SU-DHL-6 (cell line): ENCODE data around the gene MGME1.

ENCODE experiments used
- H2AFZ ChIP-seq: fragments of 200-600 bp; sonication (generic); 2 replicates; pipeline ENCODE4 v1.6.1; 2014; ENCODE audit warnings: low read depth, mild to moderate bottlenecking, moderate library complexity, mixed read lengths, antibody characterized with exemption, low read length; ENCODE audit not compliant: severe bottlenecking
- H3F3A ChIP-seq: fragments of 200-600 bp; shearing (Covaris generic); 2 replicates; pipeline ENCODE4 v1.6.0; 2016; ENCODE audit warnings: antibody characterized with exemption, mild to moderate bottlenecking; ENCODE audit not compliant: insufficient read depth
- H3K27ac ChIP-seq: fragments of 200-600 bp; sonication (generic); 2 replicates; pipeline ENCODE4 v1.5.1; 2016; ENCODE audit warnings: low read depth, mild to moderate bottlenecking, low read length, moderate library complexity, mixed read lengths
- H3K27me3 ChIP-seq: fragments of 200-600 bp; sonication (generic), shearing (Covaris generic); 2 replicates; pipeline ENCODE4 v1.6.0; 2014; ENCODE audit warnings: mild to moderate bottlenecking, low read length
- H3K36me3 ChIP-seq: fragments of 200-600 bp; sonication (generic); 2 replicates; pipeline ENCODE4 v1.6.1; 2014; ENCODE audit warnings: mild to moderate bottlenecking, low read length, mixed read lengths
- H3K4me2 ChIP-seq: fragments of 300-600, 200-600 bp; shearing (Covaris generic), sonication (generic); 2 replicates; pipeline ENCODE4 v1.6.0; 2014; ENCODE audit warnings: low read length, low read depth, mild to moderate bottlenecking; ENCODE audit not compliant: poor library complexity, severe bottlenecking
- H3K4me3 ChIP-seq: fragments of 200-600 bp; sonication (generic); 2 replicates; pipeline ENCODE4 v1.5.1; 2014; ENCODE audit warnings: antibody characterized with exemption, low read length, mild to moderate bottlenecking, mixed read lengths; ENCODE audit not compliant: insufficient read depth, poor library complexity, severe bottlenecking
- H3K79me2 ChIP-seq: fragments of 200-600 bp; sonication (generic); 2 replicates; pipeline ENCODE4 v1.6.1; 2014; ENCODE audit warnings: mild to moderate bottlenecking, low read length, moderate library complexity; ENCODE audit not compliant: insufficient read depth
- H3K9ac ChIP-seq: fragments of 200-600 bp; sonication (generic); 2 replicates; pipeline ENCODE4 v1.7.0; 2014; ENCODE audit warnings: mild to moderate bottlenecking, low read length
- H3K9me2 ChIP-seq: fragments of 200-600 bp; sonication (generic); replicated peaks from 2 replicates; pipeline ENCODE4 v1.6.1; 2014; ENCODE audit warnings: low read length; ENCODE audit not compliant: insufficient read depth
- H3K9me3 ChIP-seq: fragments of 200-600 bp; sonication (generic); 2 replicates; pipeline ENCODE4 v1.6.1; 2014; ENCODE audit warnings: low read length, mixed read lengths; ENCODE audit not compliant: insufficient read depth
- H4K20me1 ChIP-seq: fragments of 200-600 bp; sonication (generic); 2 replicates; pipeline ENCODE4 v1.6.1; 2014; ENCODE audit warnings: low read depth, mild to moderate bottlenecking, antibody characterized with exemption, low read length, moderate library complexity, mixed read lengths
- EZH2phosphoT487 ChIP-seq: fragments of 200-600 bp; sonication (generic), shearing (Covaris generic); conservative IDR thresholded peaks from 2 replicates; pipeline ENCODE4 v1.6.1; 2018; ENCODE audit warnings: mild to moderate bottlenecking, antibody characterized with exemption, low read length, moderate library complexity, mixed read lengths
- TF ChIP-seq, protein P1 (sequence below): fragments of 200-600 bp; sonication (generic); IDR thresholded peaks from one replicate; pipeline ENCODE4 v1.5.1; 2017; ENCODE audit warnings: antibody characterized with exemption, mild to moderate bottlenecking, low read length, moderate library complexity; ENCODE audit not compliant: insufficient read depth, poor library complexity, severe bottlenecking

MGME1 gene

GRCh38 chr20:18030020-18030419 lies 61.2 kb downstream of the MGME1 start:
- H3K9me3 ChIP-seq, result no peaks in the 10 kb centered on the region
- H3K4me2 ChIP-seq, result no peak overlapping the region
- TF ChIP-seq EZH2phosphoT487, result no peak
- TF ChIP-seq, protein P1, sequence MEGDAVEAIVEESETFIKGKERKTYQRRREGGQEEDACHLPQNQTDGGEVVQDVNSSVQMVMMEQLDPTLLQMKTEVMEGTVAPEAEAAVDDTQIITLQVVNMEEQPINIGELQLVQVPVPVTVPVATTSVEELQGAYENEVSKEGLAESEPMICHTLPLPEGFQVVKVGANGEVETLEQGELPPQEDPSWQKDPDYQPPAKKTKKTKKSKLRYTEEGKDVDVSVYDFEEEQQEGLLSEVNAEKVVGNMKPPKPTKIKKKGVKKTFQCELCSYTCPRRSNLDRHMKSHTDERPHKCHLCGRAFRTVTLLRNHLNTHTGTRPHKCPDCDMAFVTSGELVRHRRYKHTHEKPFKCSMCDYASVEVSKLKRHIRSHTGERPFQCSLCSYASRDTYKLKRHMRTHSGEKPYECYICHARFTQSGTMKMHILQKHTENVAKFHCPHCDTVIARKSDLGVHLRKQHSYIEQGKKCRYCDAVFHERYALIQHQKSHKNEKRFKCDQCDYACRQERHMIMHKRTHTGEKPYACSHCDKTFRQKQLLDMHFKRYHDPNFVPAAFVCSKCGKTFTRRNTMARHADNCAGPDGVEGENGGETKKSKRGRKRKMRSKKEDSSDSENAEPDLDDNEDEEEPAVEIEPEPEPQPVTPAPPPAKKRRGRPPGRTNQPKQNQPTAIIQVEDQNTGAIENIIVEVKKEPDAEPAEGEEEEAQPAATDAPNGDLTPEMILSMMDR, result no peak
- no peak overlapping the region for H3K27ac ChIP-seq
- H3K36me3 ChIP-seq, result no peaks in the 10 kb centered on the region
- H2AFZ ChIP-seq, result no peak overlapping the region
- H3K9ac ChIP-seq, result no peak overlapping the region
- no peaks in the 10 kb centered on the region for H4K20me1 ChIP-seq
- no peaks in the 10 kb centered on the region for H3F3A ChIP-seq
- H3K4me3 ChIP-seq, result no peak overlapping the region
- no peaks in the 10 kb centered on the region for H3K9me2 ChIP-seq
- H3K27me3 ChIP-seq, result no peaks in the 10 kb centered on the region
- no peaks in the 10 kb centered on the region for H3K79me2 ChIP-seq

DNA sequence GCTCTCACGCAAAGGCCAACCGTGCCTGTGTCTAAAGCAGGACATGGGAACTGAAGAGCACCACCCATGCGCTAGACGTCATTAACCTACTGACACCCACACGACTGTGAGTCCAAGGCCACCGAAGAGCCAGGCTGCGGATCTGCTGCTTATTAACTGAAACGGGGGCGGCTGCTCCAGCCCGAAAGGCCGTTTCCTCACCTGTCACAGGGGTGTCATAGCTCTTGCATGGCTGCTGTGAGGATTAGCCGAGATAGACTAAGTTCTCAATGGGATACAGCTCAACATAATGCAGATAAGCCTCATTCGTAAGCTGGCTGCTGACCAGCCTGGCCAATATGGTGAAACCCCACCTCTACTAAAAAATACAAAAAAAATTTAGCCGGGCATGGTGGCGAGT lies 62.2 kb downstream of the MGME1 start:
- H3K36me3 ChIP-seq, result no peaks in the 10 kb centered on the region
- H3K4me2 ChIP-seq, result no peak overlapping the region
- no peak for TF ChIP-seq EZH2phosphoT487
- TF ChIP-seq, protein P1, result no peak
- H3F3A ChIP-seq, result no peaks in the 10 kb centered on the region
- H3K79me2 ChIP-seq, result no peaks in the 10 kb centered on the region
- H3K9me2 ChIP-seq, result no peaks in the 10 kb centered on the region
- H3K9me3 ChIP-seq, result no peaks in the 10 kb centered on the region
- no peaks in the 10 kb centered on the region for H3K27me3 ChIP-seq
- no peak overlapping the region for H2AFZ ChIP-seq
- H4K20me1 ChIP-seq, result no peaks in the 10 kb centered on the region
- no peak overlapping the region for H3K9ac ChIP-seq
- H3K4me3 ChIP-seq, result no peak overlapping the region
- H3K27ac ChIP-seq, result no peak overlapping the region

DNA sequence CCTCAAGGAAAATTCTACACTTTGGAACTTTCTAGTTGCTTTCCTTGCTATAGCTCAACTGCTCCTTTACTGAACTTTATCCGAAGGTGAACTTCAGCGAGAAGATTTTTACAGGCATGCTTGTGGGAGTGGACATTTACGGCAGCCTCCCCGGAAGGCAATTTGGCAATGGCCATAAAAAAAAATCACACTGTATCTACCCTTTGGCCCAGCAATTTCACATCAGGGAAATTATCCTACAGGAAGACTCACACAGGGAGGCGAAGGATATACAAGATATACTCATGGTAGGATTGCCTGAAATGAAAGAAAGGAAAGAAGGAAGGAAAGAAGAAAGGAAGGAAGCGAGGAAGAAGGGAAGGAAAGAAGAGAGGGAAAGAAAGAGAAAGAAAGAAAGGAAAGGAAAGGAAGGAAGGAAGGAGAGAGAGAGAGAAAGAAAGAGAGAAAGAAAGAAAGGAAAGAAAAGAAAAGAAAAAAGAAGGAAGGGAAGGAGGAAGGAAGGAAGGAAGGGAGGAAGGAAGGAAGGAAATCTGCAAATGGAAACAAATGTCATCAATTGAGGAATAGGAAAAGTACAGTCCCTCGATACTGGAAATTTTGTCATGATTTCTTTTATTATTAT lies 63.2 kb downstream of the MGME1 start:
- Histone ChIP-seq H3K9ac (no peak overlapping the region), H3K9me2 (no peaks in the 10 kb centered on the region), H3K36me3 (no peaks in the 10 kb centered on the region), H3K79me2 (no peaks in the 10 kb centered on the region), H3K27ac (no peak overlapping the region), H4K20me1 (no peaks in the 10 kb centered on the region), H3K27me3 (no peaks in the 10 kb centered on the region), H3K4me2 (no peak overlapping the region), H3F3A (no peaks in the 10 kb centered on the region), H3K4me3 (no peak overlapping the region), H2AFZ (no peak overlapping the region), H3K9me3 (no peaks in the 10 kb centered on the region)
- no peak for TF ChIP-seq EZH2phosphoT487
- TF ChIP-seq, protein P1, result no peak
